Measurements from ENCODE around the gene TMTC2.
"Not testable (repeated sequence)": the region's sequence is repeated elsewhere in the genome, so short reads cannot be mapped to it uniquely, and the experiment has no call there.

The TMTC2 gene

GRCh38 chr12:82793751-82794281 lies 107.1 kb downstream of the TMTC2 start:
- DNase-seq (ENCODE audit: low read depth): no peak

DNA sequence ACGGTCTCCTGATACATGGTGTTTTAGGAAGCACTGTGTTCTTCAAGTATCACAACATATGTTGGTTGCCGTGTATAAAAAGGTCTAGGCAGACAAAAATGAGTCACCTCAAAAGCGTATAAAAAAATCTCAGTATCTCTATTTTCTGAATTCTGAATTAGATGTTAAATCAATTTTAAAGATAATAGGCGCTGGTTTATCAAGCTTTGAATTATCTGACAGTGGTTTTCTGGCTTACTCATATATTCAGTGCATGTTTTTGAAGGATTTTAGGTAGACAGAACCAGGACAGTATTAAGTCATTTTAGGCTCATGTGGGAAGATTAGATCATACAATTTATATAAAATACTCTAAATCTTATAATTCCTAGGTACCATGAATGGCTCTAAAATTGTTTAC lies 110.8 kb downstream of the TMTC2 start:
- no peak for DNase-seq (ENCODE audit: low read depth)

GRCh38 chr12:82800185-82800584 lies 113.5 kb downstream of the TMTC2 start:
- DNase-seq (ENCODE audit: low read depth): no peak

DNA sequence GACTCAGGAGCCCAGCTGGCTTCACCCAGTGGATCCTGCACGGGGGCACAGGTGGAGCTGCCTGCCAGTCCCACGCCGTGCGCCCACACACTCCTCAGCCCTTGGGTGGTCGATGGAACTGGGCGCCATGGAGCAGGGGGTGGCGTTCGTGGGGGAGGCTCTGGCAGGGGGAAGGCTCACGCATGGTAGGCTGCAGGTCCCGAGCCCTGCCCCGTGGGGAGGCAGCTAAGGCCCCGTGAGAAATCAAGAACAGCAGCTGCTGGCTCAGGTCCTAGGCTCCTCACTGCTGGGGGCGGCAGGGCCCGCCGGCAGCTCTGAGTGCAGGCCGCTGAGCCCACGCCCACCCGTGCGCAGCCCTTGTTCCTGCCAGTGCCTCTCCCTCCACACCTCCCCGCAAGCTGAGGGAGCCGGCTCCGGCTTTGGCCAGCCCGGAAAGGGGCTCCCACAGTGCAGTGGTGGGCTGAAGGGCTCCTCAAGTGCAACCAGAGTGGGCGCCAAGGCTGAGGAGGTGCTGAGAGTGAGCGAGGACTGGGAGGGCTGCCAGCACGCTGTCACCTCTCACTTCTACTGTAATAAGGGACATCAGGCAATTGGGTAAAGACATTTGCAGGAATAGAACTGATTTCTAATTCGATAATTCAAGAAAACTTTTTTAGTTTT lies 115.4 kb downstream of the TMTC2 start:
- DNase-seq (ENCODE audit: low read depth): no peak

- DNase-seq (ENCODE audit: low read depth): no peak
Measured at GRCh38 chr12:82803201-82803600, 116.5 kb downstream of the TMTC2 start.

- no peak for DNase-seq (ENCODE audit: low read depth)
Measured at GRCh38 chr12:82804601-82805000, 117.9 kb downstream of the TMTC2 start.

- DNase-seq (ENCODE audit: low read depth): not testable (repeated sequence)
Measured at GRCh38 chr12:82805004-82805403, 118.3 kb downstream of the TMTC2 start.

DNA sequence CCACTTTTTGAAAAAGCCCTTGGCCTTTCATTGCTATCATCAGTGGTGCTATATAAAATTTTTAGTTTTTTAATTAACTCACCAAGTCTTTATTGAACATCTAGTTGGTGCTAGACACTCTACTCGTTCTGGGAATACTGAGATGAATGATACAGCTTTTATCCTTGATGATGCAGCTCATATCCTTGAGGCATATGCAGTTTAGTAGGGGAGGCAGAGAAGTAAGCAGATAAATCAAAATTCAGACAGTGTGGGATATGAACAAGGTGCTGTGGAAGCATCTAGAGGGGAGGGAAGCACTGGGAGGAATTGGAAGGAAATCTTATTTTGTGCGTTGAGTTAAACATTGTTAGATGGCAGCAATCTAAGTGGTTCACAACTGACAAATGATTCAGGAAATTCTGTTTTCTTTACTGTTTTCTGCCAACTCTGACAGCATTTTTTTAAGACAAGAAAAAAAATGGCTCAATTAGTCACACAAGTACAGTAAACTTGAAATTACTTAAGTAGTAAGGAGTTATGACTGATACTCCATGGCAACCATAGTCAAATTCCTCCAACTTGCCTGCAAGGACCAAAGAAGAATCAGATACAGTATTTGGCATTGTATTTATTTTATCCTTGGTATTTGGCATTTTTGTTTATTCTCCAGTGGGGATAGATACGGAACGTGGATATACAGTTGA lies 119.2 kb downstream of the TMTC2 start:
- no peak for DNase-seq (ENCODE audit: low read depth)

DNA sequence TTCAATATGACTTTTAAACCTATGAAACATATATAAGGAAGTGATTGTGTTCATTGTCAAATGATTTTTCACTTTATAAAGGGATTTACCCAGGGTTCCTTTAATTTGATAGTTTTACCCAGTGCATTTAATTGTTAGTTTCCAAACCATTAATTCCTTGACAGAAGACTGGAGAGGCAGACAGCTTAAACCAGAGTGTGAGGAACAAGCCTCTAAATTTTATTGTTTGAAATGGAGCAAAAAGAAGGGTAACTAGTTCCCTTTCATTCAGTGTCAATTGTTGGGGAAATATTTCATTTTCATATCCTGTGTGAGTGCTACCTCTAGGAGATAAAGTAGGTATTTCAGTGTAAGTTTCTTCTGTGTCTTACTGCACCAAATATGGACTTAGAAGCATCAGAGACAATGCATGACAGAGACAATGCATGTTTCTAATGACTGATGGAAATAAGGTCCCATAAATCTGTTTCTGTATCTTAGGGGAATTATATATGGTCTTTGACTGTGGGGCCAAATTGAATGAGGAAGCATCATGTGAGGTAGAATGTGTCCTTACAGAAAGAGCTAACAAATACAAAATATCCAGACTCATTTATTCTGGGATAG lies 120.5 kb downstream of the TMTC2 start:
- DNase-seq (ENCODE audit: low read depth): no peak

DNA sequence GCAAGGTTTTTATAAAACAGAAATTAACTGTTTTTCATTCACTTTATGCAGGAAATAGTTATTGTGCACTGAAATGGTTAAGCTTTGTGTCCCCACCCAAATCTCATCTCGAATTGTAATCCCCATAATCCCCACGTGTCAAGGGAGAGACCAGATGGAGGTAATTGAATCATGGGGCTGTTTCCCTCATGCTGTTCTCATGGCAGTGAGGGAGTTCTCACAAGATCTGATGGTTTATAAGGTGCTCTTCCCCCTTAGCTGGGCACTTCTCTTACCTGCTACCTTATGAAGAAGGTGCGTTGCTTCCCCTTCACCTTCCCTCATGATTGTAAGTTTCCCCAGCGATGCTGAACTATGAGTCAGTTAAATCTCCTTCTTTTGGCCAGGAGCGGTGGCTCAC lies 123.9 kb downstream of the TMTC2 start:
- DNase-seq (ENCODE audit: low read depth): no peak

DNA sequence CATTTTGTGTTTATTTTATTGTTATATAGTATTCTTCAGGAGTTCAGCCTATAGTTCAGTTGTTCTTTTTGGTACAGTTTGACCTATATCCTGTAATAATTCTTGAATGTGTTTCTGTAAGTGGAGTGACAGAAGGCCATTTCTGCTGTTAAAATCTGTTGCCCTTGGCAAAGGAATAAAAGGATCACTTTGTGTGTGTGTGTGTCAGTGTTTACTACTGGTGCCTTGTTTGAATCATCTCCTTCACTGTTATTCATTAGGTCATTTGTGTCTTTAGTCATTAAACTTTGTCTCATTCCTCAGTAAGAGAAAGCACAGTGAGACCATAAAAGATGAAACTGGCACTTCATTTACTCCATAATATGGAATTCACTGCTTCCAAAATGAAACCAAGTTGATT lies 130.7 kb downstream of the TMTC2 start:
- DNase-seq (ENCODE audit: low read depth): no peak

GRCh38 chr12:82818271-82819035 lies 131.7 kb downstream of the TMTC2 start:
- DNase-seq (ENCODE audit: low read depth): no peak

GRCh38 chr12:82826505-82826904 lies 139.8 kb downstream of the TMTC2 start:
- no peak for DNase-seq (ENCODE audit: low read depth)

DNA sequence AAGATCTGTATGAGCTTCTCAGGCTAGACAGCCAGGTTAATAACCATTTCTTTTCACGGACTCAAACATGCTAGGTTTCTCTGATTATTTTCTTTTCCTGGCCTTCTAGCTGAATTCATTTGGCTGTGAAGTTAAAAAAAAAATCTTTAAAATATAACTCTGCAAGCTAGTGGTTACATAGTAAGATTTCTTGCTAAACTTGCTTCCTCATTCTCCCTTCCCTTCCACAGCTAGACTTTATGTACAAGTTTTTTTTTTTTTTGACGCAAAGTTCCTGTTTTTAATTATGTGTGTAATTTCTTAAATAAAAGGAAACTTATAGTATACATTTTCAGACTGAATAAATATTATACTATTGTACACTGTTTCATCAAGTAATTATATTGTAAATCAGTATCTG lies 145.4 kb downstream of the TMTC2 start:
- DNase-seq (ENCODE audit: low read depth): no peak

DNA sequence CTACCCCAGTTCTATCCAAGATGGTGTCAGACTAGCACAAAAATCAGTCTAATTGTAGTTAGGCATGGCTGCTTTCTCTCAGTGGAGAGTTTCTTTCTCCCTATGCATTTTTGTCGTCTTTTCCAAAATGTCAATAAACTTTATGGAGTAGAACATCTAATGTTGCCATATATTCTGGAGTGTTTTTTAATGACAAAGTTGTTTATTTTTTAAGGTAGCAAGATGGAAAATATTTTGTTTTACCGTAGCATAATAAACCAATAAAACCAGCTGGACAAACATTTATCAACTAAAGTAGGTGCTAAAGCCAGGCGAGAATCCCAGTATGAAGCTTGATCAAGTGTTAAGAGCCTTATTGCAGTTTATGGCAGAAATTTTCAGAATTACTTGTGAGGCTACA lies 146.3 kb downstream of the TMTC2 start:
- no peak for DNase-seq (ENCODE audit: low read depth)

DNA sequence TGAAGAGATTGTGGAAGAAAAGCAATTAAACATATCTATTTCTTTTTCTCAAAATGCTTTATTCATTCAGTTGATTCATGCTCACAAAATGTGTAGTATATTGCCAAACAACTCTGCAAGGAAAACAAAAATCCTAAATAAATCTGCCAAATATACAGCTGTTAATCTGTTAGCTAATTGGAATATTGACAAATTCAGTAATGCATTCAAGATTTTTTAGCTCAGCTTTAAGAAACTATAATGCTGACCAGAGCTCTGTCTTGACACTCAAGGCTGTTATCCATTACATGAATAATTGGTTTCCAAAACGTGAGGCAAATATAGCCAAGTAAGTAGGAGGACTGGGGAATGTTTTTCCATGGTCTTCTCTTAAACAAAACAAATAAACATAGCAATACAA lies 146.8 kb downstream of the TMTC2 start:
- no peak for DNase-seq (ENCODE audit: low read depth)

DNA sequence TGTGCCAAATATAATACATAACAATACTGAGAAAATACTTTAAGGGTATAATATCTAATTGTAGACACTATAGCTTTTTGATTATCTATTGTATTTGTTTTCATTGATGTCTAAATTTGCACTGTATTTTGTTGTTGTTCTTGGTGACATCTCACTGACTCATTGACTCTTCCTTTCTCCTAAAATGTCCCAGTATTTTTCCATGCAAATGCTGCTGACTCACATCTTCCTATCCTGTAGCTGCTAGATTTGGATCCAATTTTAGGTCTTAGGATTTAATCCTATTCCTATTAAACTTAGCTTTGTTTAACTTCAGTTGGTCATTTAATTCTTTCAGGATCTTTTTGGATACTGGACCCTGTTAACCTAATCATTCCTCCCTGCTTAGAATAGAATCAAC lies 148.5 kb downstream of the TMTC2 start:
- DNase-seq (ENCODE audit: low read depth): no peak

DNA sequence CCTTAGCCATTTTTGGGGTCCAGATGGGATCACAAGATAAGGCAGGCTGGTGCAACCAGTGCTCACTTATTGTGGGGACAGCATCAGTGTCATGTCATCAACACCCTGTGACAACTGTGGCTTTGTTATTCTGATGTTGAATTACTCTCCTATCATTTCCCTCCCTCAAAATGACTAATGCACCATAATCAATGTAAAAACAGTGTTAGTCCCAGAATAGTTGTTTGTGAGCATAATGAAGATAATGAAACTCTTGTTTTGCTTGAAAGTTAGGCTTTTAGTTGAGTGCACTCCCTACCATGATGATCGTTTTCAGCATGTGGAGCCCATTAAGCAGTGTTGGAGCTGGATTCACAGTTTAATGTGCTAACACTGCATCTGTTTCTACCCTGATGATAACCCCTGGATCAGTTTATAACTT lies 151.4 kb downstream of the TMTC2 start:
- DNase-seq (ENCODE audit: low read depth): no peak

- DNase-seq (ENCODE audit: low read depth): no peak
Measured at GRCh38 chr12:82838827-82839226, 152.1 kb downstream of the TMTC2 start.

DNA sequence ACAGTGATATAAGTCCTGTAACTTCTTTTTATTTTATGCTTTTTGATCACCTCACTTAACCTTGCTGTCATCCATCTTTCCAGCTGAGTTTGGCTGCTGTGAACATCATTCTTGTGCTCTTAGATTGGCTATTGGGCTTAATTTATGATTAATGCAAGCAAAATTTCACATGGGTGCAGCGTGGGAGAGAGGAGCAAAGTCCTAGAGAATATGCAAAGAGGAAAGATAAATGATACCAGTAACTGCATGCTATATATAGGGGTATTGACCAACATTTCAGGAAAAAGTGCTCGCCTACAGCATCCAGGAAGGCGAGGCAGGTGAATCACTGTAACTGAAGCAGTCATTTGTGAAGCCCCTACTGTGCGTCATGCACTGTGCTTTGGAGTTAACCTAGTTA lies 153.1 kb downstream of the TMTC2 start:
- DNase-seq (ENCODE audit: low read depth): no peak

GRCh38 chr12:82841487-82841904 lies 154.8 kb downstream of the TMTC2 start:
- DNase-seq (ENCODE audit: low read depth): no peak

GRCh38 chr12:82842480-82842879 lies 155.8 kb downstream of the TMTC2 start:
- DNase-seq (ENCODE audit: low read depth): no peak

DNA sequence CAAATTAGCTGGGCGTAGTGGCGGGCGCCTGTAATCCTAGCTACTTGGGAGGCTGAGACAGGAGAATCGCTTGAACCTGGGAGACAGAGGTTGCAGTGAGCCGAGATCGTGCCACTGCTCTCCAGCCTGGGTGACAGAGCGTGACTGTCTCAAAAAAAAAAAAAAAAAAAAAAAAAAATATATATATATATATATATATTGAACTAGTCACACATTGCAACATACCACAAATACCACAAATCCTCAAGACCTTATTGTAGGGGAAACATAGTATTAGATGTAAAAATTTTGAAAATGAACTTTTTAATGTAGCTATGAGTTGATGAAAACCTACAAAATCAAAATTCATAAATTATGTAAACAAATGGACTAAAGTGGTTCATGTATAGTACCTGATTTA lies 158.4 kb downstream of the TMTC2 start:
- DNase-seq (ENCODE audit: low read depth): not testable (repeated sequence)

Data from stimulated activated CD8-positive, alpha-beta memory T cell treated with anti-CD3 and anti-CD28 coated beads, Interleukin-15, amount 100 ng/mL, for 1 hour (primary cell).